Stimulated activated CD4-positive, alpha-beta T cell treated with anti-CD3 and anti-CD28 coated beads, Interleukin-1b, Interleukin-23, amount 100 ng/mL, for 24 hours (primary cell): ENCODE data around the gene MAP3K20.

Experiments
- DNase-seq, 4 experiments: peaks; one replicate each; pipeline ENCODE4 v3.0.0-alpha.2; 2020; ENCODE audit warnings: low read depth in 4 of 4, low spot score in 1 of 4

Gene MAP3K20

GRCh38 chr2:173050684-173051083, 25.0 kb upstream of the MAP3K20 start:
- DNase-seq: no peak

GRCh38 chr2:173051463-173052215, 24.0 kb upstream of the MAP3K20 start:
- DNase-seq: no peak

- DNase-seq: no peak
These were observed 22.5 kb upstream of the MAP3K20 start for GRCh38 chr2:173053043-173053699.

- DNase-seq: no peak
These were observed 21.2 kb upstream of the MAP3K20 start for GRCh38 chr2:173054466-173054865.

GRCh38 chr2:173056705-173057364, 18.8 kb upstream of the MAP3K20 start:
- no peak for DNase-seq

- no peak for DNase-seq
These were observed 17.5 kb upstream of the MAP3K20 start for GRCh38 chr2:173058097-173058496.

GRCh38 chr2:173058673-173059072, 17.0 kb upstream of the MAP3K20 start:
- no peak for DNase-seq

GRCh38 chr2:173059292-173059691, 16.4 kb upstream of the MAP3K20 start:
- no peak for DNase-seq

- DNase-seq: no peak
These were observed 15.6 kb upstream of the MAP3K20 start for GRCh38 chr2:173059971-173060461.

- no peak for DNase-seq
These were observed 12.8 kb upstream of the MAP3K20 start for GRCh38 chr2:173062801-173063200.

GRCh38 chr2:173064151-173064805, 11.4 kb upstream of the MAP3K20 start:
- no peak for DNase-seq

- DNase-seq: no peak
These were observed 8.6 kb upstream of the MAP3K20 start for GRCh38 chr2:173066887-173067676.

- no peak for DNase-seq
These were observed 428 bp upstream of the MAP3K20 start for GRCh38 chr2:173075056-173075780.

- DNase-seq: peak in 1 of 4 experiments; percentile 14
These were observed 1.1 kb downstream of the MAP3K20 start for GRCh38 chr2:173076581-173077345.

- DNase-seq: no peak
These were observed 2.0 kb downstream of the MAP3K20 start for GRCh38 chr2:173077506-173078177.

GRCh38 chr2:173079141-173079540, 3.5 kb downstream of the MAP3K20 start:
- no peak for DNase-seq

GRCh38 chr2:173079973-173080860, 4.6 kb downstream of the MAP3K20 start:
- DNase-seq: no peak
